DND-41 (cell line): ENCODE results near the gene UBE2H.

Experiments
- ATAC-seq: fragments of 200-7000 bp; cut with Tn5 transposase; 3 replicates; pipeline ENCODE4 v1.9.1; 2021; ENCODE audit warnings: low read depth; ENCODE audit not compliant: insufficient read depth
- DNase-seq: peaks from one replicate; pipeline ENCODE4 v3.0.0-alpha.2; 2020
- H2AFZ ChIP-seq: 2 replicates; pipeline ENCODE4 v1.6.0; 2012; ENCODE audit warnings: low read depth, low read length
- H3K27ac ChIP-seq: 2 replicates; pipeline ENCODE4 v1.5.1; 2012; ENCODE audit warnings: low read length, inconsistent platforms
- H3K27me3 ChIP-seq: fragments of 200-600 bp; sonication (generic); 2 replicates; pipeline ENCODE4 v1.6.0; 2012; ENCODE audit warnings: low read length, mild to moderate bottlenecking, inconsistent platforms; ENCODE audit not compliant: insufficient read depth, poor library complexity
- H3K36me3 ChIP-seq: 2 replicates; pipeline ENCODE4 v1.5.1; 2012; ENCODE audit warnings: low read length, inconsistent platforms; ENCODE audit not compliant: insufficient read depth
- H3K4me1 ChIP-seq: 2 replicates; pipeline ENCODE4 v1.5.1; 2012; ENCODE audit warnings: mild to moderate bottlenecking, low read length; ENCODE audit not compliant: insufficient read depth
- H3K4me2 ChIP-seq: 2 replicates; pipeline ENCODE4 v1.6.0; 2012; ENCODE audit warnings: mild to moderate bottlenecking, moderate library complexity, low read length, inconsistent platforms; ENCODE audit not compliant: insufficient read depth
- H3K4me3 ChIP-seq, 2 experiments: fragments of 200-600 bp in 1 of 2; shearing (Covaris generic) in 1 of 2; 2 replicates each; pipeline ENCODE4 v1.5.1; 2012 to 2016; ENCODE audit warnings: inconsistent platforms in 2 of 2, low read length in 2 of 2, mild to moderate bottlenecking in 2 of 2, low read depth in 1 of 2, moderate library complexity in 1 of 2
- H3K79me2 ChIP-seq: 2 replicates; pipeline ENCODE4 v1.6.0; 2012; ENCODE audit warnings: low read length, inconsistent platforms; ENCODE audit not compliant: insufficient read depth
- H3K9ac ChIP-seq: 2 replicates; pipeline ENCODE4 v1.6.0; 2012; ENCODE audit warnings: low read depth, mild to moderate bottlenecking, inconsistent platforms, low read length, moderate library complexity
- H3K9me3 ChIP-seq: 2 replicates; pipeline ENCODE4 v1.5.1; 2012; ENCODE audit warnings: low read length, moderate library complexity, mild to moderate bottlenecking, inconsistent platforms; ENCODE audit not compliant: insufficient read depth, severe bottlenecking
- H4K20me1 ChIP-seq: 2 replicates; pipeline ENCODE4 v1.6.0; 2012; ENCODE audit warnings: low read length; ENCODE audit not compliant: insufficient read depth
- CTCF ChIP-seq: IDR thresholded peaks from 2 replicates; pipeline ENCODE4 v1.5.1; 2012; ENCODE audit warnings: borderline replicate concordance, low read length, moderate library complexity, mild to moderate bottlenecking; ENCODE audit not compliant: poor library complexity, severe bottlenecking; ENCODE audit errors: extremely low read depth
- EZH2 ChIP-seq: IDR thresholded peaks from 3 replicates; pipeline ENCODE4 v1.6.1; 2012; ENCODE audit warnings: borderline replicate concordance, low read depth, mild to moderate bottlenecking, moderate library complexity, low read length, inconsistent platforms; ENCODE audit not compliant: severe bottlenecking

Gene UBE2H

GRCh38 chr7:129853661-129854268 is 99.0 kb downstream of the UBE2H start:
- H3K36me3 ChIP-seq = no peaks in the 10 kb centered on the region
- H3K27me3 ChIP-seq = no peaks in the 10 kb centered on the region
- no peak overlapping the region for H3K9ac ChIP-seq
- no peak; the same call in 2 of the 3 replicates for ATAC-seq
- DNase-seq = no peak
- H3K4me3 ChIP-seq = no peak overlapping the region
- H3K4me2 ChIP-seq = no peak overlapping the region
- H2AFZ ChIP-seq = no peak overlapping the region
- TF ChIP-seq EZH2 = no peak
- no peak for TF ChIP-seq CTCF
- H4K20me1 ChIP-seq = no peaks in the 10 kb centered on the region
- H3K9me3 ChIP-seq = no peaks in the 10 kb centered on the region
- H3K79me2 ChIP-seq = no peaks in the 10 kb centered on the region
- H3K27ac ChIP-seq = no peak overlapping the region
- H3K4me1 ChIP-seq = no peaks in the 10 kb centered on the region

- DNase-seq (no peak), ATAC-seq (no peak)
- no peaks in the 10 kb centered on the region for H3K27me3 ChIP-seq
- no peaks in the 10 kb centered on the region for H4K20me1 ChIP-seq
- H3K27ac ChIP-seq = no peak overlapping the region
- H3K9ac ChIP-seq = no peak overlapping the region
- no peak overlapping the region for H3K4me3 ChIP-seq
- H3K4me1 ChIP-seq = no peaks in the 10 kb centered on the region
- TF ChIP-seq EZH2 = no peak
- TF ChIP-seq CTCF = no peak
- no peak overlapping the region for H3K4me2 ChIP-seq
- no peak overlapping the region for H2AFZ ChIP-seq
- H3K9me3 ChIP-seq = no peaks in the 10 kb centered on the region
- H3K36me3 ChIP-seq = no peaks in the 10 kb centered on the region
- H3K79me2 ChIP-seq = no peaks in the 10 kb centered on the region
Observed at GRCh38 chr7:129851809-129852208, 101.0 kb downstream of the UBE2H start.

- no peaks in the 10 kb centered on the region for H4K20me1 ChIP-seq
- no peaks in the 10 kb centered on the region for H3K79me2 ChIP-seq
- no peak overlapping the region for H3K9ac ChIP-seq
- H3K4me2 ChIP-seq = no peak overlapping the region
- DNase-seq (no peak), ATAC-seq (no peak)
- no peak overlapping the region for H3K27ac ChIP-seq
- no peaks in the 10 kb centered on the region for H3K27me3 ChIP-seq
- no peaks in the 10 kb centered on the region for H3K4me1 ChIP-seq
- H3K36me3 ChIP-seq = no peaks in the 10 kb centered on the region
- no peak overlapping the region for H3K4me3 ChIP-seq
- H3K9me3 ChIP-seq = no peaks in the 10 kb centered on the region
- H2AFZ ChIP-seq = no peak overlapping the region
- TF ChIP-seq EZH2 (no peak), CTCF (no peak)
Observed at GRCh38 chr7:129851174-129851573, 101.6 kb downstream of the UBE2H start.
